K562 (cell line): ENCODE results near the gene LIN28B. TPM values are rescaled to one million over a fixed set of nuclear protein-coding genes. Genes with fewer than 3 reads are reported as not detected.

Experiments used
- ILF3 ChIP-seq: fragments of 450-650 bp; IDR thresholded peaks from 2 replicates; pipeline ENCODE4 v1.6.1; 2018; ENCODE audit warnings: antibody characterized with exemption, mild to moderate bottlenecking, moderate library complexity, borderline replicate concordance
- NFIX ChIP-seq: fragments of 250-450 bp; sonication (Bioruptor Pico); IDR thresholded peaks from 2 replicates; pipeline ENCODE4 v1.4.0; 2020; ENCODE audit warnings: low read depth, mild to moderate bottlenecking, moderate library complexity
- RREB1 ChIP-seq: fragments of 250-450 bp; sonication (Bioruptor Pico); IDR thresholded peaks from 2 replicates; pipeline ENCODE4 v1.4.0; 2020
- ZKSCAN1 ChIP-seq: fragments of 150-350 bp; IDR thresholded peaks from 2 replicates; pipeline ENCODE4 v1.6.1; 2016; ENCODE audit warnings: low read depth, low read length
- polyA plus RNA-seq, 8 experiments: library from polyadenylated mRNA; depleted of rRNA in 4 of 8; stranded (reverse) in 5 of 8; unstranded in 3 of 8; fragments of >200 nt; fragmentation: Nextera tagmentation in 2 of 8; fragmentation: Illumina TruSeq in 1 of 8; extraction: Ambion mirVana in 2 of 8; extraction: Trizol in 1 of 8; gene quantifications; 2 replicates each; pipeline versions ENCODE4 v1.2.1 to v1.2.3, GENCODE V29; 2011 to 2014; ENCODE audit warnings: inconsistent platforms in 1 of 8, missing spikeins in 1 of 8
- total RNA-seq, 7 experiments: library from RNA; depleted of rRNA in 6 of 7; stranded (reverse); fragments of >200 nt in 6 of 7; fragmentation: Illumina TruSeq in 2 of 7; extraction: Trizol in 2 of 7; gene quantifications; 2 replicates each; pipeline versions ENCODE4 v1.2.1 to v1.2.3, GENCODE V29; 2011 to 2021; ENCODE audit warnings: low replicate concordance in 1 of 7
- TF ChIP-seq, protein P1 (sequence below): fragments of 250-450 bp; sonication (Bioruptor Pico); IDR thresholded peaks from 2 replicates; pipeline ENCODE4 v1.5.1; 2021; ENCODE audit warnings: mild to moderate bottlenecking
- TF ChIP-seq, protein P2 (sequence below): fragments of 450-650 bp; formaldehyde crosslinking; IDR thresholded peaks from 2 replicates; pipeline ENCODE4 v1.4.0; 2020; ENCODE audit warnings: mild to moderate bottlenecking, moderate library complexity

The LIN28B gene
- total and polyA plus RNA-seq, 9 of the 15 experiments (the other 6 are each of a cell fraction or from before 2014, with no cell fraction given) = 20.9 to 77.3 (median 42.1) TPM

DNA sequence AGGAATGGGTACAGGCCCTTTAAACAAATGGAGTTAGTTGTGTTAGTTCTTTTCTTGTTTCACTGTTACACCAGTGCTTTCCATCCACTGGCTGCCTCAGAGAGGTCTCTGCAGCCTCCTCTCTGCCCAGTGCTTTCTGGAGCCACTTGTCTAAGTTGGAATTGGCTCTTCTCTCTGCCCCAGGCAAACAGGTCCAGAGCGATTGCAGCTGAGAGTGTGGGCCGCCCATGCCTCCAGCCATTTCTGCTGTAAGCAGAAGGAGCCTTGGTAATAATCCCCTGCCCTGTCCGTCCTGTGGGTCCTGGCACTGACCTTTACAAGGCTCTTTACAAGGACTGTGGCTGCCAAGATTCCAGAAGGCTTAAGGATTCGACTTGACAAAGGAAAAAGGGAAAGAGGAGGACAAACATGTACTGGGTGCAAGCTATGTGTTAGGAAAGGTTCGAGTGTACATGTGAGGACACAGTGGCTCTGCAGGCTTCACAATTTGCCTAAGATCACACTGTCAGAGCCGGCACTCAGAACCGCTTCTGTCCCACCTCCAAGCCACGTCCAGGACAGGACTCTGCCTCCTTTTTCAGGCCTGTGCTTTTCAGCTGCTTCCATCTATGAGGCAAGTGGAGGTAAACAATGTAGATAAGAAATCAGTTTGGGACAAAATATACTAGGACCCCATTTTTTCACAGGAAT, 134.4 kb downstream of the LIN28B start (continued):
- no peak for TF ChIP-seq RREB1
- TF ChIP-seq, protein P1, sequence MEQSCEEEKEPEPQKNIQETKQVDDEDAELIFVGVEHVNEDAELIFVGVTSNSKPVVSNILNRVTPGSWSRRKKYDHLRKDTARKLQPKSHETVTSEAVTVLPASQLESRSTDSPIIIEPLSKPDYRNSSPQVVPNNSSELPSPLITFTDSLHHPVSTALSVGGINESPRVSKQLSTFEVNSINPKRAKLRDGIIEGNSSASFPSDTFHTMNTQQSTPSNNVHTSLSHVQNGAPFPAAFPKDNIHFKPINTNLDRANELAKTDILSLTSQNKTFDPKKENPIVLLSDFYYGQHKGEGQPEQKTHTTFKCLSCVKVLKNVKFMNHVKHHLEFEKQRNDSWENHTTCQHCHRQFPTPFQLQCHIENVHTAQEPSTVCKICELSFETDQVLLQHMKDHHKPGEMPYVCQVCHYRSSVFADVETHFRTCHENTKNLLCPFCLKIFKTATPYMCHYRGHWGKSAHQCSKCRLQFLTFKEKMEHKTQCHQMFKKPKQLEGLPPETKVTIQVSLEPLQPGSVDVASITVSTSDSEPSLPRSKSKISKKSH (CRISPR knock-in tag) = no peak
- TF ChIP-seq ILF3 = no peak
- TF ChIP-seq, protein P2, sequence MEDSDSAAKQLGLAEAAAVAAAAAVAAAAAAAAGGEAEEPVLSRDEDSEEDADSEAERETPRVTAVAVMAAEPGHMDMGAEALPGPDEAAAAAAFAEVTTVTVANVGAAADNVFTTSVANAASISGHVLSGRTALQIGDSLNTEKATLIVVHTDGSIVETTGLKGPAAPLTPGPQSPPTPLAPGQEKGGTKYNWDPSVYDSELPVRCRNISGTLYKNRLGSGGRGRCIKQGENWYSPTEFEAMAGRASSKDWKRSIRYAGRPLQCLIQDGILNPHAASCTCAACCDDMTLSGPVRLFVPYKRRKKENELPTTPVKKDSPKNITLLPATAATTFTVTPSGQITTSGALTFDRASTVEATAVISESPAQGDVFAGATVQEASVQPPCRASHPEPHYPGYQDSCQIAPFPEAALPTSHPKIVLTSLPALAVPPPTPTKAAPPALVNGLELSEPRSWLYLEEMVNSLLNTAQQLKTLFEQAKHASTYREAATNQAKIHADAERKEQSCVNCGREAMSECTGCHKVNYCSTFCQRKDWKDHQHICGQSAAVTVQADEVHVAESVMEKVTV = no peak
- TF ChIP-seq NFIX (CRISPR knock-in tag) = no peak
- TF ChIP-seq ZKSCAN1 = no peak
